Smooth muscle cell (in vitro differentiated cells): ENCODE measurements around the gene LRRD1. TPM values are rescaled to one million over a fixed set of nuclear protein-coding genes. Genes with fewer than 3 reads are reported as not detected.
"Not testable (repeated sequence)": the region's sequence is repeated elsewhere in the genome, so short reads cannot be mapped to it uniquely, and the experiment has no call there.

ENCODE experiments used
- DNase-seq: peaks from one replicate; lab custom pipeline; 2025; ENCODE audit not compliant: unreplicated experiment; lab: John Stamatoyannopoulos, UW
- H2AFZ ChIP-seq: fragments of 200-600 bp; sonication (generic); 2 replicates; pipeline ENCODE4 v1.6.0; 2016; ENCODE audit warnings: antibody characterized with exemption, low read depth, mild to moderate bottlenecking
- H3F3A ChIP-seq: fragments of 200-600 bp; sonication (generic); 2 replicates; pipeline ENCODE4 v1.6.0; 2017; ENCODE audit warnings: antibody characterized with exemption, low read depth
- H3K27ac ChIP-seq: fragments of 200-600 bp; sonication (generic); 2 replicates; pipeline ENCODE4 v1.5.1; 2016; ENCODE audit warnings: low read depth, mild to moderate bottlenecking
- H3K27me3 ChIP-seq: fragments of 200-600 bp; sonication (generic); 2 replicates; pipeline ENCODE4 v1.6.1; 2016; ENCODE audit warnings: low read depth, mild to moderate bottlenecking
- H3K36me3 ChIP-seq: fragments of 200-600 bp; sonication (generic); 2 replicates; pipeline ENCODE4 v1.5.1; 2016; ENCODE audit warnings: low read depth
- H3K4me1 ChIP-seq: fragments of 200-600 bp; sonication (generic); 2 replicates; pipeline ENCODE4 v1.5.1; 2016; ENCODE audit warnings: low read depth
- H3K4me2 ChIP-seq: fragments of 200-600 bp; sonication (generic); 2 replicates; pipeline ENCODE4 v1.6.0; 2016; ENCODE audit warnings: mild to moderate bottlenecking
- H3K4me3 ChIP-seq: fragments of 200-600 bp; sonication (generic); 2 replicates; pipeline ENCODE4 v1.5.1; 2016; ENCODE audit warnings: mild to moderate bottlenecking
- H3K79me2 ChIP-seq: fragments of 200-600 bp; sonication (generic); 2 replicates; pipeline ENCODE4 v1.6.0; 2016; ENCODE audit warnings: low read depth, mild to moderate bottlenecking
- H3K9ac ChIP-seq: fragments of 200-600 bp; sonication (generic); 2 replicates; pipeline ENCODE4 v1.6.0; 2016; ENCODE audit warnings: low read depth
- H3K9me3 ChIP-seq: fragments of 200-600 bp; sonication (generic); replicated peaks from 2 replicates; pipeline ENCODE4 v1.5.1; 2016; ENCODE audit warnings: low read depth
- H4K20me1 ChIP-seq: fragments of 200-600 bp; sonication (generic); 2 replicates; pipeline ENCODE4 v1.6.0; 2016; ENCODE audit warnings: low read depth
- CTCF ChIP-seq: fragments of 200-600 bp; sonication (generic); IDR thresholded peaks from 2 replicates; pipeline ENCODE4 v1.5.1; 2017; ENCODE audit warnings: borderline replicate concordance, mild to moderate bottlenecking, antibody characterized with exemption; ENCODE audit not compliant: insufficient read depth, poor library complexity, severe bottlenecking
- WGBS: methylation state at CpG from one replicate; pipeline ENCODE4 v1.1.7; 2016; ENCODE audit warnings: low lambda C conversion rate; 5-methylcytosine and 5-hydroxymethylcytosine counted together
- polyA plus RNA-seq: library from polyadenylated mRNA; unstranded; fragments of >200 nt; fragmentation: Nextera tagmentation; extraction: Ambion mirVana; gene quantifications from 2 replicates; pipeline ENCODE4 v1.2.1, GENCODE V29; 2016
- total RNA-seq: library from RNA; depleted of rRNA; stranded (reverse); fragments of >200 nt; gene quantifications from 2 replicates; pipeline ENCODE4 v1.2.3, GENCODE V29; 2014

The LRRD1 gene
- total and polyA plus RNA-seq, 2 experiments from 2014 or later, result 0.09 TPM; not detected in 1

DNA sequence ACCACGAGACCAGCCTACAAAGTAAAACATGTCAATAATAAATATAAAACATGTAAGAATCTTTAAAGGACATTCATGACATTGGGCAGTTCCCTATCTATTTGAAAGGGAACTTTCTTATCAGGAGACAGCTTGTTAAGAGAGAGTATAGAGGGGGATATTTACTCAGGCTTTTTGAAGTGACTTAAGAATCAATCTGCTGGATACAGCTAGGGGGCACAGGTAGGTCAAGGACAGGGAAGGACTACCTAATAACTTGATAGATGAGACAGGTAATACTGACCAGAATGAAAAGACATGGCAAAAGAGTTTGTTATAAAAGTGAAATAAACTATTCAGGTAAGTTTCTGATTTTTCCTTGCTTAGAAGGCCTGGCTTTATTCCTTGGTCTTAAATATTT, 21.8 kb upstream of the LRRD1 start:
- no peak overlapping the region for H3K9ac ChIP-seq
- TF ChIP-seq CTCF, result no peak
- DNase-seq, result no peak
- H3K27ac ChIP-seq, result no peak overlapping the region
- no peak overlapping the region for H3K4me3 ChIP-seq
- H3K79me2 ChIP-seq, result no peaks in the 10 kb centered on the region
- no peaks in the 10 kb centered on the region for H3K4me1 ChIP-seq
- H3F3A ChIP-seq, result no peaks in the 10 kb centered on the region
- no peaks in the 10 kb centered on the region for H3K9me3 ChIP-seq
- peaks cover 8% of the 10 kb centered on the region for H3K36me3 ChIP-seq
- H4K20me1 ChIP-seq, result no peaks in the 10 kb centered on the region
- no peaks in the 10 kb centered on the region for H3K27me3 ChIP-seq
- no peak overlapping the region for H2AFZ ChIP-seq
- no peak overlapping the region for H3K4me2 ChIP-seq
- WGBS, result 98% methylated on average over 1 of the region's 1 CpG

GRCh38 chr7:92192326-92192725, 13.4 kb upstream of the LRRD1 start:
- Histone ChIP-seq H3K27me3 (no peaks in the 10 kb centered on the region), H3K79me2 (no peaks in the 10 kb centered on the region), H4K20me1 (no peaks in the 10 kb centered on the region), H3K4me3 (no peak overlapping the region), H3K4me2 (no peak overlapping the region), H3K9ac (no peak overlapping the region), H3F3A (no peaks in the 10 kb centered on the region), H2AFZ (no peak overlapping the region), H3K9me3 (peaks cover 23% of the 10 kb centered on the region), H3K4me1 (no peaks in the 10 kb centered on the region), H3K27ac (no peak overlapping the region), H3K36me3 (peaks cover 3% of the 10 kb centered on the region)
- no peak for DNase-seq
- no peak for TF ChIP-seq CTCF
- WGBS, result 94% methylated on average over 3 of the region's 3 CpGs

DNA sequence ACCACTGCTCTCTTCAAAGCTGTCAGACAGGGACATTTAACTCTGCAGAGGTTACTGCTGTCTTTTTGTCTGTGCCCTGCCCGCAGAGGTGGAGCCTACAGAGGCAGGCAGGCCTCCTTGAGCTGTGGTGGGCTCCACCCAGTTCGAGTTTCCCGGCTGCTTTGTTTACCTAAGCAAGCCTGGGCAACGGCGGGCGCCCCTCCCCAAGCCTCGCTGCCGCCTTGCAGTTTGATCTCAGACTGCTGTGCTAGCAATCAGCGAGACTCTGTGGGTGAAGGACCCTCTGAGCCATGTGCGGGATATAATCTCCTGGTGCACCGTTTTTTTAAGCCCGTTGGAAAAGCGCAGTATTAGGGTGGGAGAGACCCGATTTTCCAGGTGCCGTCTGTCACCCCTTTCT, 10.3 kb upstream of the LRRD1 start:
- H3K9ac ChIP-seq, H3K27ac ChIP-seq, H3K4me3 ChIP-seq, H3K27me3 ChIP-seq, H3K36me3 ChIP-seq, H4K20me1 ChIP-seq, H3K4me1 ChIP-seq, H3F3A ChIP-seq, H3K4me2 ChIP-seq, H3K79me2 ChIP-seq, DNase-seq, H2AFZ ChIP-seq: not testable (repeated sequence)
- 98% methylated on average over 15 of the region's 15 CpGs for WGBS
- H3K9me3 ChIP-seq, result peaks cover 24% of the 10 kb centered on the region

DNA sequence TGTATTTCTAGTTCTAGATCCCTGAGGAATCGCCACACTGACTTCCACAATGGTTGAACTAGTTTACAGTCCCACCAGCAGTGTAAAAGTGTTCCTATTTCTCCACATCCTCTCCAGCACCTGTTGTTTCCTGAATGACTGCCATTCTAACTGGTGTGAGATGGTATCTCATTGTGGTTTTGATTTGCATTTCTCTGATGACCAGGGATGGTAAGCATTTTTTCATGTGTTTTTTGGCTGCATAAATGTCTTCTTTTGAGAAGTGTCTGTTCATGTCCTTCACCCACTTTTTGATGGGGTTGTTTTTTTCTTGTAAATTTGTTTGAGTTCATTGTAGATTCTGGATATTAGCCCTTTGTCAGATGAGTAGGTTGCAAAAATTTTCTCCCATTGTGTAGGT, 5.4 kb upstream of the LRRD1 start:
- H3K27ac ChIP-seq, H3K9ac ChIP-seq, H3F3A ChIP-seq, H2AFZ ChIP-seq, H3K27me3 ChIP-seq, H3K4me3 ChIP-seq, H3K36me3 ChIP-seq, H3K79me2 ChIP-seq, H3K4me1 ChIP-seq, H3K4me2 ChIP-seq, DNase-seq, H4K20me1 ChIP-seq, H3K9me3 ChIP-seq: not testable (repeated sequence)
- 90% methylated on average over 1 of the region's 1 CpG for WGBS

DNA sequence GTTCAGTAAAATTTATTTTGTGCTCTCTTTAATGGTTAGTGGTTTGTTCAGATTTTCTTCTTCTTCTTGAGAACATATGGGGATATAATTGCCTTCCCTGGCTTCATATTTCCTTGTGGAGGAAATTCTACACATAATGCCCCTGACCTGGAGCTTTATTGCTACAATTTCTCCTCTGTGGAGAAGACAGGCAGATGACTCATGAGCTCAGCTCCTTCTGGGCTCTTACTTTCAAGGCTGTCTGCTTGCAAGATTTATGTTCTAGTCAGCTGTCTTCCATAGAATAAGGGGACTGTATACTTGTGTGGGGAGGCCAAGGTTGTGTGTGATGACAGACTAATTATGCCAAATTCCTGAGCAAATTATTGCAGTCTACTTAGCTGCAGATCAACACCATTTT, 1.6 kb downstream of the LRRD1 start:
- no peak overlapping the region for H3K4me3 ChIP-seq
- H3K36me3 ChIP-seq, result no peaks in the 10 kb centered on the region
- H3K79me2 ChIP-seq, result no peaks in the 10 kb centered on the region
- no peak overlapping the region for H3K4me2 ChIP-seq
- TF ChIP-seq CTCF, result no peak
- H3K9me3 ChIP-seq, result no peaks in the 10 kb centered on the region
- no peak overlapping the region for H3K27ac ChIP-seq
- no peak overlapping the region for H3K9ac ChIP-seq
- H2AFZ ChIP-seq, result no peak overlapping the region
- no peaks in the 10 kb centered on the region for H3K27me3 ChIP-seq
- no peaks in the 10 kb centered on the region for H3K4me1 ChIP-seq
- H4K20me1 ChIP-seq, result no peaks in the 10 kb centered on the region
- no peaks in the 10 kb centered on the region for H3F3A ChIP-seq
- DNase-seq, result no peak

- not testable (repeated sequence) for H3K9ac ChIP-seq, H3K79me2 ChIP-seq, H4K20me1 ChIP-seq, H3K4me1 ChIP-seq, H3K9me3 ChIP-seq, H3K36me3 ChIP-seq, H3K4me3 ChIP-seq, H3F3A ChIP-seq, H3K27me3 ChIP-seq, DNase-seq, H3K27ac ChIP-seq, H3K4me2 ChIP-seq, H2AFZ ChIP-seq
- 90% methylated on average over 2 of the region's 2 CpGs for WGBS
Observed at GRCh38 chr7:92169529-92169928, 9.4 kb downstream of the LRRD1 start.
